NCI-H187 (cell line): ENCODE data around the gene PARP12.
"Not testable (repeated sequence)": the region's sequence is repeated elsewhere in the genome, so short reads cannot be mapped to it uniquely, and the experiment has no call there.

Source experiments
- DNase-seq, 2 experiments: peaks; one replicate each; lab custom pipeline; 2025; lab: John Stamatoyannopoulos, UW

Gene PARP12, protein sequence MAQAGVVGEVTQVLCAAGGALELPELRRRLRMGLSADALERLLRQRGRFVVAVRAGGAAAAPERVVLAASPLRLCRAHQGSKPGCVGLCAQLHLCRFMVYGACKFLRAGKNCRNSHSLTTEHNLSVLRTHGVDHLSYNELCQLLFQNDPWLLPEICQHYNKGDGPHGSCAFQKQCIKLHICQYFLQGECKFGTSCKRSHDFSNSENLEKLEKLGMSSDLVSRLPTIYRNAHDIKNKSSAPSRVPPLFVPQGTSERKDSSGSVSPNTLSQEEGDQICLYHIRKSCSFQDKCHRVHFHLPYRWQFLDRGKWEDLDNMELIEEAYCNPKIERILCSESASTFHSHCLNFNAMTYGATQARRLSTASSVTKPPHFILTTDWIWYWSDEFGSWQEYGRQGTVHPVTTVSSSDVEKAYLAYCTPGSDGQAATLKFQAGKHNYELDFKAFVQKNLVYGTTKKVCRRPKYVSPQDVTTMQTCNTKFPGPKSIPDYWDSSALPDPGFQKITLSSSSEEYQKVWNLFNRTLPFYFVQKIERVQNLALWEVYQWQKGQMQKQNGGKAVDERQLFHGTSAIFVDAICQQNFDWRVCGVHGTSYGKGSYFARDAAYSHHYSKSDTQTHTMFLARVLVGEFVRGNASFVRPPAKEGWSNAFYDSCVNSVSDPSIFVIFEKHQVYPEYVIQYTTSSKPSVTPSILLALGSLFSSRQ

DNA sequence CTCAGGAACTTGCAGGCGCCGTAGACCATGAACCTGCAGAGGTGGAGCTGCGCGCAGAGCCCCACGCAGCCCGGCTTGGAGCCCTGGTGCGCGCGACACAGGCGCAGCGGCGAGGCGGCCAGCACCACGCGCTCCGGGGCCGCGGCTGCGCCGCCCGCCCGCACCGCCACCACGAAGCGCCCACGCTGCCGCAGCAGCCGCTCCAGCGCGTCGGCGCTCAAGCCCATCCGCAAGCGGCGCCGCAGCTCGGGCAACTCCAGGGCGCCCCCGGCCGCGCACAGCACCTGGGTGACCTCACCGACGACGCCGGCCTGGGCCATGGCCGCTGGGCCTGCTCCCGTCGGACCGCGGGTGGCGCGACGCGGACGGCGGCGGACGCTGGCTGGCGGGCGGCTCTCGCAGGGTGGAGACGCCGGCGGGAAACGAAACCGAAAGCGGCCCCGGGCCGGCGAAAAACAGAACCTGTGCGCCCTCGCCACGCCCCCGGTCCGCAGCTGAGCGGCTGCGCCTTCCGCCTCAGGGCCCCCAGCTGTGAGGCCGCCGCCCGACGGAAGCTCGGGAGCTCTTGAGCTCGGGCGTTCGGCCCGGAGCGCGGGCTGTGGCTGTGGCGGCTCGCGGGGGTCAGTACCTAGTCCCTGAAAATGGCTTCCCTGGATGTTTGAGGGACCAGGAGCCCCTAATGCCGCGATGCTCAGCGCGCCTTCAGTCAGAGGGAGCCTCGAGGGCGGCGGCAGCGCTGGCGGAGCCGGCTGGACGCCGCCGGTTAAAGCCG, at the start of gene PARP12:
TSS of gene PARP12 (minus strand) at position 424 of the 772 bp plus-strand sequence. CDS start at position 320, 104 bp downstream.
- peak; percentile 69 to 84 for DNase-seq

DNA sequence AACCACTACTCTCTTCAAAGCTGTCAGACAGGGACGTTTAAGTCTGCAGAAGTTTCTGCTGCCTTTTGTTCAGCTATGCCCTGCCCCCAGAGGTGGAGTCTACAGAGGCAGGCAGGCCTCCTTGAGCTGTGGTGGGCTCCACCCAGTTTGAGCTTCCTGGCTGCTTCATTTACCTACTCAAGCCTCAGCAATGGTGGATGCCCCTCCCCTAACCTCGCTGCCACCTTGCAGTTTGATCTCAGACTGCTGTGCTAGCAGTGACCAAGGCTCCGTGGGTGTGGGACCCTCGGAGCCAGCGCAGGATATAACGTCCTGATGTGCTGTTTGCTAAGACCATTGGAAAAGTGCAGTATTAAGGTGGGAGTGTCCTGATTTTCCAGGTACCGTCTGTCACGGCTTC, 46.0 kb upstream of the PARP12 start:
- not testable (repeated sequence) for DNase-seq

DNA sequence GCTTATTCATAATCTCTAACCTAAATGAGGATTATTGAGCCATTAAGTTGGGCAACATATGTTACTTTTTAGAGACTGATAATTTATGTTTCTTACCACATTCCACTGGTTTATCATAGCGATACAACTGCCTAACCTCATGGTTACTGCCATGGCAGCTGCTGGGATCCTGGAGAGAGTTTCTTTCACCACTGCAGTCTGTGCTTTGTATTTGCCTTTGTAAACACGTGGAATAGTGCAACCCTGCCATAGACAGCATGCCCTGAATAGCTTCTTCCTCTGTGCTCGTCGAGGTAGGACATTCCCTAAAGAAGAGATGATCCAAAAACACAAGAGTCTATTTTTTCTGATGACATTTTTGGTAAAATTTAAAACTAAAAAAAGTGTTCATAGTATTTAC, 33.7 kb upstream of the PARP12 start:
- DNase-seq, result no peak

DNA sequence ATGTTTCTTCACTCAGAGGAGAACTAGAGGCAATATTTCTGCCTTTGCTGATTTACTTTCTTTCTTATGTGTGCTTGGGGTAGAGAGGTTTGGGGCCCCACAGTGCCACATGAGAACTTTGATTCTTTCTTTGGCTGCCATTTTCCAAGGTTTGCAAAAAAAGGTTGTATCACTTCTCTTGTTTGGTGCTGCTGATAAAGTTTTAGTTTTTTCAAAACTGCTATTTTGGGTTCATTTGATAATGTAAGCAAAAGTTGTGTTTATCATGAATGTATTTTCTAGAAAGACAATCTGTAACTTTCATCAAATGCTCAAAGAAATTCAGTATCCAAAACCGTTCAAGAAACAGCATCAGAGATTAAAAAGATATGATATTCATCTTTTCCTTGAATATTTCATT, 30.6 kb upstream of the PARP12 start:
- DNase-seq, result no peak

DNA sequence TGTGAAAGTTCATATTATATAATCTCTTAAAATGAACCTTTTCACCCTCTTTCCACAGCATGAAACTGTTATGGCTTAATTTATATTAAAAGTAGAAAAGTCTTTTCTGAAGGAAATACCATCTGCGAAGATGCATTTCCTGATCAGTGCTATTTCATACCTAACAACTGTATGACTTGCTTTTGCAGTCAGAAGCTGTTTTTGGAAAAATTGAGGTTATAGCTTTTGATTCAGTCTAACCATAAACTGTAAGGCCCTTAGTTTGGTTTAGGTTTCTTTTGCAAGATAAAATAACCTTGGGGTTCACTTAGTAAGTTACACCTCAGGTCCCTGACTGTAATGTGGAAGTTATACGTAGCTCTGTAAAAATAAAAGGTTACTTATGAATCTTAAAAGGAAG, 22.7 kb upstream of the PARP12 start:
- DNase-seq, result no peak

DNA sequence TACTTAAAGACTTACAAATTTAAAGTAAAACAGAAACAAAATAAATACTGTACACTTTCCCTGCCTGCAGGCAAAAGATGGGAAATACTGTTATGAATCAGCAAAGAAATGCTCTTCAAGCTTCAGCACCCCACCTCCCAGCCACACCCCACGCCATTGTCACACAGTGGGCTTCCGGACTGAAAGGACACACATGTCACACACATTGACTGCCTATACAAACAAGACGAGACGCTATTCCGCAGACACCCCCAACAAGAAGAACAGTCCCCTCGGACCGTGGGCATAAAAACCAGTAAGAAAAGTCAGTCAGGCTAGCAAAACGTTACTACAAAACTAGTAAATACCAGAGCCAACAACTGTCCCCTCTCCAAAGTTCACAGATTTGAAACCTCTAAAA, 22.2 kb upstream of the PARP12 start:
- no peak for DNase-seq

DNA sequence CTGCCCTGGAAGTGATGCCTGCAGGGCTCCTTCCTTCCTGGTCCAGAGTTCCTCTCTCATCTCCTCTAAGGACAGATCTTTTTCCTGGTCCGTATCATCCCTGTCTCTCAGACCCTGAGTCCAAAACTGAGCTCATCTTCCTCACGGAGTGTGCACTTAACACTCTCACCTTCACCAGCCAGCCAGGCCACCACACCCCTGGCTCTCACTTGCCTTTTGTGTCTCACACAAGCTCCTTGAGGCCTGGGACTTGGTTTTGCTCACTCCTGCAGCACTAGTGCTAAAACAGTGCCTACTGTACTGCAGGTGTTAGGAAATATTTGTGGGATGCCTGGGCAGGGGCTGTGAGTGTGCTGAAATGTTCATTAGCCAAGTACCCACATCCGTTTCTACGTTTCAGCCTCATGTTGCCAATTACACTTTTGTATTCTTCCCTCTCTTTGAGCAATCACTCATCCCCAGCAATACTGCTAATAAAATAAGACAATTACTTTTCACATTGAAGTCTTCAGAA, 21.4 kb upstream of the PARP12 start:
- no peak for DNase-seq

DNA sequence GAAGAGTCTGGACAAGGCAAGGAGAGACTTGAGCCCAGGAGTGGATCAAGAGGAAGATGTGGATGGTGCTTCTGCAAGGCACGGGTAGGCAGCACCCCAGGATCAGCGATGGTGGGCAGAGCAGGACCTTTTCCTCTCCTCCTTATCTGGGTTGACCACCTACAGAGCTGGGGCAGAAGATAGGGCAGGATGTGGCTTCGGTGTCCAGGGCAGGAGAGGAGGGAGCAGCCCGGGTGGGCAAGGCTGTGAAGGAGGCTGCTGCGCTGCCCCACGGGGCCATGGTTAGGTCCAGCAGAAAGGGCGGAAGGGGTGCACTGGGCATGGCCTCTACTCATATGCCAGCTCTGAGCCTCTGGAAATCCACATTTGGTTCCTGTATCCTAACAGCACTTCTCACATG, 20.0 kb upstream of the PARP12 start:
- DNase-seq, result no peak

DNA sequence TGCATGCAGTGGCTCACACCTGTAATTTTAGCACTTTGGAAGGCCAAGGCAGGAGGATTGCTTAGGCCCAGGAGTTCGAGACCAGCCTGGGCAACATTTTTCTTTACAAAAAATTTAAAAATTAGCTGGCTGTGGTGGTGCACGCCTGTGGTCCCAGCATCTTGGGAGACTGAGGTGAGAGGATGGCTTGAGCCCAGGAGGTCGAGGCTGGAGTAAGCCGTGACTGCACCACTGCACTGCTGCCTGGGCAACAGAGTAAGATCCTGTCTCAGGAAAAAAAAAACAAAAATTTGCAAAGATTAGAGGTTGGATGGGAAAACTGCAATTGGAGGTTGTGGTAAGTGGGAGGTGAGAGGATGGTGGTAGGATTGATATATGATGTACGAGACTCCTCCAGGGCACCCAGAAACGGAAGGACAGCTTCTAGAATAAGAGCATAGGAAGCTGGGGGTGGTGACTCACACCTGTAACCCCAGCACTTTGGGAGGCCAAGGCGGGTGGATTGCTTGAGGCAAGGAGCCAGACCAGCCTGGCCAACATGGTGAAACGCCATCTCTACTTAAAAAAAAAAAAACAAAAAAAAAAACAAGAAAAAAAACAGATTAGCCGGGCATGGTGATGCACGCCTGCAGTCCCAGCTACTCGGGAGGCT, 19.1 kb upstream of the PARP12 start:
- no peak for DNase-seq

DNA sequence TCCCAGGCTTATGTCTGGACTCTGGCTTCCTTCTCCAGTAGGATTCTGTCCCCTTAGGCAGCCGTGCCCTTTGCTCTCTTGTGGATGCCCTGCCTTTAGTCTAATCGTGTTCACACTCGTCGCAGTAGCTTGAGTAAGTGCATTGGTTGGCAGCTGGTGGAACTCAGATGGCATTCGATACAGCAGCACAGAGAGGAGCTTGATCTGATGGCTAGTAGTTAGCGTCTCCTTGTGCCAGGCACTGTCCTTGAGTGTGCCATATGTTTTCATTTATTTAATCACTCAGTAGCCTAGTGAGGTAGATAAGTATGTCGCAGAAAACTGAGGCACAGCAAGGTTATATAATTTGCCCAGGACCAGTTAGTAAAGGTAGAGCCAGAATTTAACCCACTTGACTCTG, 18.2 kb upstream of the PARP12 start:
- DNase-seq, result no peak

DNA sequence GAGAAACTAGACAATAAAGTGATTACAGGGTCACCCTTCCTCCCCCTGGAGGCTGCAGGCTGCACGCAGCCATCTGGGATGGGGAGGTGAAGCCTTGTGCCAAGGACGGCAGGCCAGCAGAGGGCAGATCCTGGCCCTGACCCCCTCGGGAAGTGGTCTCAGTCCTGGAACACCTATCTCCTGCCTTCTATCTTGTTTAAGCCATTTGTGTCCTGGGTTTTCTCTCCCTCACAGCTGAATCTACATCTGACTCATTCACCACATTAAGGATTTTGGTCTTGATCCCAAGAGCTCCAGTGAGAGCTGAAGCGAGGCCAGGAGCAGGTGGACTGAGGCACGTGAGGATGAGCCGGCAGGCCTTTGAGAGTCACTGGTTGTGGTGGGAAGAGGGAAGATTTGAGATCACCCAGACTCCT, 16.4 kb upstream of the PARP12 start:
- DNase-seq, result no peak

DNA sequence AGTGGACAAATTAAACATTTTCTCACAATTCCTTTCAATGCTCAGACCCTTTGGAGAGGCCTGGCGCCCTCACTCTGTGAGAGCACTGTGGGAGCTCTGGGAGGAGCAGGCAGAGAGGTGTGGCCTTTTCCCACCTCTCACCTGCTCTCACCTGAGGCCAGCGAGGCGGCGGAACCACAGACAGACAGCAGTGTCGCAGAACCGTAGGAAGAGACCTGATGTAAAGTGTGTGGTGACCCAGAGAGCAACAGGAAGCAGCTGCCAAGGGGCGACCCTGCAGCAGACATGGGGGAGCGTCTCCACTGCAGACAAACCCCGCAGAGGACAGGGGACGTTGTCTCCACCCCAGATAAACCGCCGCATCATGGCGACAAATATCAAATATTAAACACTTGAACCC, 15.6 kb upstream of the PARP12 start:
- no peak for DNase-seq

DNA sequence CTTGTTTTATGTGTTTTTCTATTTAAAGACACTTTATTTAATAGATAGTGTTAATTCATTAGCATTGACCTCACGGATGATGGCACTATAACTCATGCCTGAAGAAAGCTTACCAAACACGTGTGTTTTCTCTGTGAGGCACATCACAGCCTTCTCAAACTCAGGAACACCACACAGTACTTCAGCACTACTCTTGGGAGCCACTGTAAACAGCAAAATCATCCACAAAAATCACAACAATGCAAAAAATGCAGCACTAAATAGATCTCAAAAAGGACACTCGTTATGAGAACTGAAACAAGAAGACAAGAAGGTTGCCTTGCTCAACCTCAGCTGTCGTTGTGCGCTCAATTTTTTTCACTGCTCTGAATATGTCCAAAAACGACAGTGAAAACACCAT, 12.0 kb upstream of the PARP12 start:
- DNase-seq, result no peak

DNA sequence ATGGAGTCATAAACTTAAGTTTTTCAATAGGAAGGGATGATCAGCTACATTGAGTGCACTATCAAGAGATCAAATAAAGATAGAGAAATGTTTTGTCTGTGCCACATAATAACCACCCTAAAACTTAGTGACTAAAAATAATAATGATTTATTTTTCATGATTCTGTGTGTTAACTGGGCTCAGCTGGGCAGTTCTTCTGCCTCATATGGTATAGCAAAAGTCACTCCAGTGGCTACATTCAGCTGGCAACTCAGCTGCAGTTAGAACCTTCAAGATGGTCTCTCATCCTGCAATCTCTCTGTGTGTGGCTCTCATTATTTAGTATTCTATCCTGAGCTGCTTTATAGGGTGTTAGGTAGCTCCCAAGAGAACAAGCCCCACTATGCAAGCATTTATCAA, 7.8 kb upstream of the PARP12 start:
- no peak for DNase-seq

DNA sequence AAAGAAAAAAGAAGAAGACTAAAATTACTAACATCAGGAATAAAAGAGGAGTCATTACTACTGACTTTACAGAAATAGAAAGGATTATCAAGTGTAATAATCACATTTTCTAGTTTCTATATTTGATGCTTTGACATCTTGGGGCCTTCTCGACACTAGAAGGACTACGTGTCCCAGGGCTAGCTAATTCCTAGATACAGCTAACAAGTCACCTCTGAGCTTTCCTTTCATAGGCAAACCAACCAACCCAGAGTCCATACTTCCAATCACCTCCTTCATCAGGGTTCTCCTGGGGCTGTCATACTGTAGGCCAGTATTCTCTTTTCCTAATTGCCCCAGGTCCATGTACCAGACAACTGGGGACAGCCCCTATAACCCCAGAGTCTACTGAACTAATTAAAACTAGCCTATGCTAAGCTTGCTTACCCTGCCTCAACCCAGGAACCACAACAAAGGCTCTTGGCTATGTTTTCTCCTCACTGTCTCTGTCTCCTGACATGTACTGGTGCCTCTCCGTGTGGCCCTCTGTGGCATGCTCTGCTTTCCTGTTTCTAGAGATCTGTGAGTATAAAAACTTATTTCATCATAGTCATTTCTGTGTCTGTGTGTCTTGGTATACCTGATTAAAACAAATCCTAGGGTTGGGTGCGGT, 6.7 kb upstream of the PARP12 start:
- DNase-seq, result no peak

DNA sequence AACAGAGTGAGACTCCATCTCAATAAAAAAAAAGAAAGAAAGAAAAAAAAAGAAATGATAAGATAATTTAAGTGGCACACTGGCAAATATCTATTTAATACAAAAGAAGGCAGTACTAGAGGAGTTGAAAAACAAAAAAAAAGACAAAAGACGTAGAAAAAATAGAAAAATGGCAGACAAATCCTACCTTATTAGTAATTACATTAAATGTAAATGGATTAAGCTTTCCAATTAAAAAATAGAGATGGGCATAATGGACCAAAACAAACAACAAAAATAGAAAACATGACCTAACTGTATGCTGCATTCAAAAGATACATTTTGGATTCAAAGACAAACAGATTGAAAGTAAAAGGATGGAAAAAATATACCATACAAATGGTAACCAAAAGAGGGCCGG, 5.3 kb upstream of the PARP12 start:
- DNase-seq, result no peak

DNA sequence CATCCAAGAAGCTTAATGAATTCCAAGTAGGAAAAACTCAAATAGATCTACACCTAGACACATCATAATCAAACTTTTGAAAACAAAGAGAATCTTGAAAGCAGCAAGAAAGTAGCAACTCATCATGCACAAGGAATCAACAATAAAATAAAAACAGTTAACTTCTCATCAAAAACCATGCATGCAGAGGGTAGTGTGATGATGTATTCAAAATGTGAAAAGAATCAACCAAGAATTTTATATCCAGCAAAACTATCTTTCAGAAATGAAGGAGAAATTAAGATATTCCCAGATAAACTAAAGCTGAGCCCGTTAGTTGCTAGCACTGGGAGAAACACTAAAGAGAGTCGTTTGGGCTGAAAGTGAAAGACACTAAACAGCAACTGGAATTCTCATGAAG, 4.3 kb upstream of the PARP12 start:
- no peak for DNase-seq

DNA sequence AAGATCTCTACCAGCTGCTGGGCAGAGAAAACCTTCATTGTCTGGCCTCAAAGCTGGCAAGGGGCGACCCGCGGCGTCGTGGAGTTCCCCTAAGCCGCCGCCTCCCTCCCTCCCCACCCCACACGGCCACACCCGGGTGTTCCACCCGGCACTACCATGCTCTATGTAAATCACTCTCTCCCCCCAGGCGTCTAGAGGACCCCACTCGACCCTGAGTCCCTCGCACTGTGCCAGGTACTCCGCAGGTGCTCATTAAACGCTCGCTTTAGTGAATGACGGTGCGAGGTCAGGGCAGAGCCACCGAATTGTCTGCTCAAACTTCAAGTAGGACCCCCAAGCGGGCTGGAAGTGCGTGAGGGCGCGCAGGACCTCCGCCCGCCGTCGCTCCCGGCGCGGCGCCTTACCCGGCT, 628 bp downstream of the PARP12 start:
- DNase-seq, result peak in 1 of 2 experiments; percentile 32

DNA sequence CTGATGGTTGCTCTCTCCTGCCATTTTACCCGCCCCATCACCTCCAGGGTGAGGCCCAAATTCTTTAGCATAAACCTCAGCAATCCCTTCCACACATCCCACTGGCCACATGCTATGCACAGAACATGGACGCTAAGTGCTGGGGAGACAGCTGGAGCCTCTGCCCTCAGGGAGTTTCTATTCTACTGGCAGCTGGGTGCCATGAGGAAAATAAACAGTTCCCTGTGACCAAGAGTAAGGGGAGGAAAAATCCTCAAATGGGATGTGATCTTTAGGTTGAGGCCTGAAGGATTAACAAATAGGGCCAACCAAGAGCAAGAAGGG, 1.2 kb downstream of the PARP12 start:
- DNase-seq, result no peak

DNA sequence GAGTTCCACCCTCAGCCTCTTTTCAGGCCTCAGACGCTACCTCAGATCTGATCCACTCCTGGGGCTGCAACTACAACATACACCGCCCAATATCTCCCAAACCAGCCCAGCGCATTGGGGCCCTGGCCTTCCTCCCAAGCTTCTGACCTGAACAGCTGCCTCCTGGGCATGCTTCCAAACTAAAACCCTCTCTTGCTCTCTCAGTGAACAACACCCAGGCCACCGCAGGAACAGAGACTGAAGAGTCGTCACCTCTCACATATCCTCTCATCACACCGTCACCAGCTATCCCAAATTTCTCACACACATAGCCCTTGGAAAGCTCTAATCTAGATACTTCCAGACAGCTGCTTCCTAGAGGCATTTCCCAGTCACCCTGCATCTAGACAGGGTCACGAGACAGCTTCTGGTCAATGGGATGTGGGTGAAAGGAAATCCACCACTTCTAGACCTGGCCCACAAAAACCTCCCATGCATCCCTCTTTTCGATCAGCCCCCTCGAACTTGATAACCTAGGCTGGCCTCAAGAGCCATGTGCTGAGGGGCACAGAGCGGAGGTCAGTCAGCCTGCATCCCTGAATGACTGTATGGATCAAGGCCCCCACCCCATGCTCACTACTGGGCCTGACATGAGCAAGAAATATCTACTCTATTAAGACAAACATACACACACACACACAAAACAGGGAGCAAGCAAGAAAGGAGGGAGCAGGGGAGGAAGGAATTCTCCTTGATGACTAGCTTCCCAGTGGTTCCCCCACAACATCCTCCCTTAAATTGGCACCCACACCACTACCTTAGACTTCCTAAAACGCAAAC, 1.8 kb downstream of the PARP12 start:
- no peak for DNase-seq

DNA sequence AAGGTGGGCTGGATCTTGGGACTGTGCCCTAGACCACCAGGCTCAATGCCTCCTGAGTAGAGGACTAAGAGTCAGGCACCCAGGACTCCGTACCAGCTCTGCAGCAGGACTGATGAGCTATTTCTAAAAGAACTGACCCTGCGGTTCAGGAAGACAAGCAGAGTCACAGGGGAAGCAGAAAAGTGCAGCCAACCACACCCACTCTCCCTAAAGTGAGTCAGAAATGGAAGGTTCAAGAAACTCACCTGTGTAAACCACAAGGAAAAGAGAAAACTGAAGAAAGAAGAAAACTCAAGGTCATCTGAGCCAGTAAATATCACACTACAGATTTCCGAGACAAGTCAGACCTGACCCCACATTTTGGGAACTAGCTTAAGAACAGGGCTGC, 2.5 kb downstream of the PARP12 start:
- no peak for DNase-seq
